IPS DF 19.7 (cell line): ENCODE data around the gene SPN.
"Not testable (repeated sequence)": the region's sequence is repeated elsewhere in the genome, so short reads cannot be mapped to it uniquely, and the experiment has no call there.

ENCODE experiments used
- DNase-seq: peaks from one replicate; pipeline ENCODE4 v3.0.0-alpha.2; 2013; ENCODE audit warnings: low read depth, low spot score

Gene SPN

GRCh38 chr16:29701214-29701555 is 38.1 kb downstream of the SPN start:
- DNase-seq: no peak

- DNase-seq: no peak
These were observed 39.2 kb downstream of the SPN start for GRCh38 chr16:29702269-29702668.

- no peak for DNase-seq
These were observed 42.0 kb downstream of the SPN start for GRCh38 chr16:29705030-29705429.

GRCh38 chr16:29707160-29707559 is 44.1 kb downstream of the SPN start:
- not testable (repeated sequence) for DNase-seq

GRCh38 chr16:29708917-29709600 is 46.0 kb downstream of the SPN start:
- peak; percentile 99 for DNase-seq

- DNase-seq: not testable (repeated sequence)
These were observed 46.6 kb downstream of the SPN start for GRCh38 chr16:29709657-29710056.

- DNase-seq: no peak
These were observed 47.5 kb downstream of the SPN start for GRCh38 chr16:29710227-29711219.

GRCh38 chr16:29712809-29713208 is 49.8 kb downstream of the SPN start:
- DNase-seq: no peak

- no peak for DNase-seq
These were observed 51.3 kb downstream of the SPN start for GRCh38 chr16:29714396-29714795.

- no peak for DNase-seq
These were observed 51.9 kb downstream of the SPN start for GRCh38 chr16:29714972-29715371.

GRCh38 chr16:29717113-29717512 is 54.1 kb downstream of the SPN start:
- DNase-seq: no peak

GRCh38 chr16:29719063-29719462 is 56.0 kb downstream of the SPN start:
- DNase-seq: no peak
